ENCODE data around the gene SNX21.
"Not testable (repeated sequence)": the region's sequence is repeated elsewhere in the genome, so short reads cannot be mapped to it uniquely, and the experiment has no call there.

- TF ChIP-seq ZNF274 (IDR thresholded peaks at IDR 0.05; ENCODE audit: low read depth, low read length); SUZ12 (IDR thresholded peaks at IDR 0.05; ENCODE audit: extremely low read depth, insufficient read depth, insufficient read length): not testable (repeated sequence)
Measured at GRCh38 chr20:45797955-45798354, 35.6 kb upstream of the SNX21 start.

All from NT2/D1 (cell line).